ENCODE measurements around the gene ARL6IP4.

DNA sequence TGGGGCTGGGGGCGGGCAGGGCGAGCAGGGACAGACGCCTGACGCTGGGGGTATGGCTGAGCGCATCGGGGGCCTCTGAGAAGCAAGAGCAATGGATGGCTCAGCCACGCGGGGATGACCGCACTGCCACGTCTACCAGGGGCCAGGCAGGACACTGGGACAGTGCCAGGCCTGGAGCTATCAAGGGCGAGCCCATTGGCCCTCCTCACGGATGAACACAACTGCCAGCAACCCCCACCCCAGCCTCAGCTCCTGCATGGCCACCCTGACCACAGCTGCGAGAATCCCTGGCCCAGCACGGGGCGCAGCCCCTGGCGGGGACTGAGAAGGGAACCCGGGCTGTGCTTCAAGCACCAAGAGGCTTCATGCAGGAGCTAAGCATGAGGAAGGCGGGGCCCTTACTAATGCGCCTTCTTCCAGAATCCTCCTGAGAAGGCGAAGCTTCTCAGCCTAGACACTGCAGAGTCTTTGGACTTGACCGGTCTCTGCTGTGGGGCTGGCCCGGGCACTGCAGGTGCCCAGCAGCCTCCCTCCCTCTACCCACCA is 9.5 kb downstream of the ARL6IP4 start:
- TF ChIP-seq, protein P1, sequence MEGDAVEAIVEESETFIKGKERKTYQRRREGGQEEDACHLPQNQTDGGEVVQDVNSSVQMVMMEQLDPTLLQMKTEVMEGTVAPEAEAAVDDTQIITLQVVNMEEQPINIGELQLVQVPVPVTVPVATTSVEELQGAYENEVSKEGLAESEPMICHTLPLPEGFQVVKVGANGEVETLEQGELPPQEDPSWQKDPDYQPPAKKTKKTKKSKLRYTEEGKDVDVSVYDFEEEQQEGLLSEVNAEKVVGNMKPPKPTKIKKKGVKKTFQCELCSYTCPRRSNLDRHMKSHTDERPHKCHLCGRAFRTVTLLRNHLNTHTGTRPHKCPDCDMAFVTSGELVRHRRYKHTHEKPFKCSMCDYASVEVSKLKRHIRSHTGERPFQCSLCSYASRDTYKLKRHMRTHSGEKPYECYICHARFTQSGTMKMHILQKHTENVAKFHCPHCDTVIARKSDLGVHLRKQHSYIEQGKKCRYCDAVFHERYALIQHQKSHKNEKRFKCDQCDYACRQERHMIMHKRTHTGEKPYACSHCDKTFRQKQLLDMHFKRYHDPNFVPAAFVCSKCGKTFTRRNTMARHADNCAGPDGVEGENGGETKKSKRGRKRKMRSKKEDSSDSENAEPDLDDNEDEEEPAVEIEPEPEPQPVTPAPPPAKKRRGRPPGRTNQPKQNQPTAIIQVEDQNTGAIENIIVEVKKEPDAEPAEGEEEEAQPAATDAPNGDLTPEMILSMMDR (IDR thresholded peaks at IDR 0.05): no peak
- TF ChIP-seq, protein P2, sequence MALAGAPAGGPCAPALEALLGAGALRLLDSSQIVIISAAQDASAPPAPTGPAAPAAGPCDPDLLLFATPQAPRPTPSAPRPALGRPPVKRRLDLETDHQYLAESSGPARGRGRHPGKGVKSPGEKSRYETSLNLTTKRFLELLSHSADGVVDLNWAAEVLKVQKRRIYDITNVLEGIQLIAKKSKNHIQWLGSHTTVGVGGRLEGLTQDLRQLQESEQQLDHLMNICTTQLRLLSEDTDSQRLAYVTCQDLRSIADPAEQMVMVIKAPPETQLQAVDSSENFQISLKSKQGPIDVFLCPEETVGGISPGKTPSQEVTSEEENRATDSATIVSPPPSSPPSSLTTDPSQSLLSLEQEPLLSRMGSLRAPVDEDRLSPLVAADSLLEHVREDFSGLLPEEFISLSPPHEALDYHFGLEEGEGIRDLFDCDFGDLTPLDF (CRISPR knock-in tag; IDR thresholded peaks at IDR 0.05): no peak
- TF ChIP-seq OVOL2 (CRISPR knock-in tag; IDR thresholded peaks at IDR 0.05; ENCODE audit: borderline replicate concordance) (no peak), ELF4 (CRISPR knock-in tag; IDR thresholded peaks at IDR 0.05; ENCODE audit: low read depth) (no peak), NFE2L1 (CRISPR knock-in tag; IDR thresholded peaks at IDR 0.05) (no peak), HMGA2 (CRISPR knock-in tag; IDR thresholded peaks at IDR 0.05) (no peak), EMX1 (CRISPR knock-in tag; IDR thresholded peaks at IDR 0.05) (no peak), ETV6 (CRISPR knock-in tag; IDR thresholded peaks at IDR 0.05) (no peak), MXD4 (CRISPR knock-in tag; IDR thresholded peaks at IDR 0.05; ENCODE audit: borderline replicate concordance) (no peak)
- TF ChIP-seq, protein P3, sequence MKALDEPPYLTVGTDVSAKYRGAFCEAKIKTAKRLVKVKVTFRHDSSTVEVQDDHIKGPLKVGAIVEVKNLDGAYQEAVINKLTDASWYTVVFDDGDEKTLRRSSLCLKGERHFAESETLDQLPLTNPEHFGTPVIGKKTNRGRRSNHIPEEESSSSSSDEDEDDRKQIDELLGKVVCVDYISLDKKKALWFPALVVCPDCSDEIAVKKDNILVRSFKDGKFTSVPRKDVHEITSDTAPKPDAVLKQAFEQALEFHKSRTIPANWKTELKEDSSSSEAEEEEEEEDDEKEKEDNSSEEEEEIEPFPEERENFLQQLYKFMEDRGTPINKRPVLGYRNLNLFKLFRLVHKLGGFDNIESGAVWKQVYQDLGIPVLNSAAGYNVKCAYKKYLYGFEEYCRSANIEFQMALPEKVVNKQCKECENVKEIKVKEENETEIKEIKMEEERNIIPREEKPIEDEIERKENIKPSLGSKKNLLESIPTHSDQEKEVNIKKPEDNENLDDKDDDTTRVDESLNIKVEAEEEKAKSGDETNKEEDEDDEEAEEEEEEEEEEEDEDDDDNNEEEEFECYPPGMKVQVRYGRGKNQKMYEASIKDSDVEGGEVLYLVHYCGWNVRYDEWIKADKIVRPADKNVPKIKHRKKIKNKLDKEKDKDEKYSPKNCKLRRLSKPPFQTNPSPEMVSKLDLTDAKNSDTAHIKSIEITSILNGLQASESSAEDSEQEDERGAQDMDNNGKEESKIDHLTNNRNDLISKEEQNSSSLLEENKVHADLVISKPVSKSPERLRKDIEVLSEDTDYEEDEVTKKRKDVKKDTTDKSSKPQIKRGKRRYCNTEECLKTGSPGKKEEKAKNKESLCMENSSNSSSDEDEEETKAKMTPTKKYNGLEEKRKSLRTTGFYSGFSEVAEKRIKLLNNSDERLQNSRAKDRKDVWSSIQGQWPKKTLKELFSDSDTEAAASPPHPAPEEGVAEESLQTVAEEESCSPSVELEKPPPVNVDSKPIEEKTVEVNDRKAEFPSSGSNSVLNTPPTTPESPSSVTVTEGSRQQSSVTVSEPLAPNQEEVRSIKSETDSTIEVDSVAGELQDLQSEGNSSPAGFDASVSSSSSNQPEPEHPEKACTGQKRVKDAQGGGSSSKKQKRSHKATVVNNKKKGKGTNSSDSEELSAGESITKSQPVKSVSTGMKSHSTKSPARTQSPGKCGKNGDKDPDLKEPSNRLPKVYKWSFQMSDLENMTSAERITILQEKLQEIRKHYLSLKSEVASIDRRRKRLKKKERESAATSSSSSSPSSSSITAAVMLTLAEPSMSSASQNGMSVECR (CRISPR knock-in tag; IDR thresholded peaks at IDR 0.05; ENCODE audit: borderline replicate concordance): no peak
- TF ChIP-seq, protein P4, sequence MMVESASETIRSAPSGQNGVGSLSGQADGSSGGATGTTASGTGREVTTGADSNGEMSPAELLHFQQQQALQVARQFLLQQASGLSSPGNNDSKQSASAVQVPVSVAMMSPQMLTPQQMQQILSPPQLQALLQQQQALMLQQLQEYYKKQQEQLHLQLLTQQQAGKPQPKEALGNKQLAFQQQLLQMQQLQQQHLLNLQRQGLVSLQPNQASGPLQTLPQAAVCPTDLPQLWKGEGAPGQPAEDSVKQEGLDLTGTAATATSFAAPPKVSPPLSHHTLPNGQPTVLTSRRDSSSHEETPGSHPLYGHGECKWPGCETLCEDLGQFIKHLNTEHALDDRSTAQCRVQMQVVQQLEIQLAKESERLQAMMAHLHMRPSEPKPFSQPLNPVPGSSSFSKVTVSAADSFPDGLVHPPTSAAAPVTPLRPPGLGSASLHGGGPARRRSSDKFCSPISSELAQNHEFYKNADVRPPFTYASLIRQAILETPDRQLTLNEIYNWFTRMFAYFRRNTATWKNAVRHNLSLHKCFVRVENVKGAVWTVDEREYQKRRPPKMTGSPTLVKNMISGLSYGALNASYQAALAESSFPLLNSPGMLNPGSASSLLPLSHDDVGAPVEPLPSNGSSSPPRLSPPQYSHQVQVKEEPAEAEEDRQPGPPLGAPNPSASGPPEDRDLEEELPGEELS (CRISPR knock-in tag; IDR thresholded peaks at IDR 0.05): no peak
- TF ChIP-seq, protein P5, sequence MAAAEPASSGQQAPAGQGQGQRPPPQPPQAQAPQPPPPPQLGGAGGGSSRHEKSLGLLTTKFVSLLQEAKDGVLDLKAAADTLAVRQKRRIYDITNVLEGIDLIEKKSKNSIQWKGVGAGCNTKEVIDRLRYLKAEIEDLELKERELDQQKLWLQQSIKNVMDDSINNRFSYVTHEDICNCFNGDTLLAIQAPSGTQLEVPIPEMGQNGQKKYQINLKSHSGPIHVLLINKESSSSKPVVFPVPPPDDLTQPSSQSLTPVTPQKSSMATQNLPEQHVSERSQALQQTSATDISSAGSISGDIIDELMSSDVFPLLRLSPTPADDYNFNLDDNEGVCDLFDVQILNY (CRISPR knock-in tag; IDR thresholded peaks at IDR 0.05): no peak
- TF ChIP-seq, protein P6, sequence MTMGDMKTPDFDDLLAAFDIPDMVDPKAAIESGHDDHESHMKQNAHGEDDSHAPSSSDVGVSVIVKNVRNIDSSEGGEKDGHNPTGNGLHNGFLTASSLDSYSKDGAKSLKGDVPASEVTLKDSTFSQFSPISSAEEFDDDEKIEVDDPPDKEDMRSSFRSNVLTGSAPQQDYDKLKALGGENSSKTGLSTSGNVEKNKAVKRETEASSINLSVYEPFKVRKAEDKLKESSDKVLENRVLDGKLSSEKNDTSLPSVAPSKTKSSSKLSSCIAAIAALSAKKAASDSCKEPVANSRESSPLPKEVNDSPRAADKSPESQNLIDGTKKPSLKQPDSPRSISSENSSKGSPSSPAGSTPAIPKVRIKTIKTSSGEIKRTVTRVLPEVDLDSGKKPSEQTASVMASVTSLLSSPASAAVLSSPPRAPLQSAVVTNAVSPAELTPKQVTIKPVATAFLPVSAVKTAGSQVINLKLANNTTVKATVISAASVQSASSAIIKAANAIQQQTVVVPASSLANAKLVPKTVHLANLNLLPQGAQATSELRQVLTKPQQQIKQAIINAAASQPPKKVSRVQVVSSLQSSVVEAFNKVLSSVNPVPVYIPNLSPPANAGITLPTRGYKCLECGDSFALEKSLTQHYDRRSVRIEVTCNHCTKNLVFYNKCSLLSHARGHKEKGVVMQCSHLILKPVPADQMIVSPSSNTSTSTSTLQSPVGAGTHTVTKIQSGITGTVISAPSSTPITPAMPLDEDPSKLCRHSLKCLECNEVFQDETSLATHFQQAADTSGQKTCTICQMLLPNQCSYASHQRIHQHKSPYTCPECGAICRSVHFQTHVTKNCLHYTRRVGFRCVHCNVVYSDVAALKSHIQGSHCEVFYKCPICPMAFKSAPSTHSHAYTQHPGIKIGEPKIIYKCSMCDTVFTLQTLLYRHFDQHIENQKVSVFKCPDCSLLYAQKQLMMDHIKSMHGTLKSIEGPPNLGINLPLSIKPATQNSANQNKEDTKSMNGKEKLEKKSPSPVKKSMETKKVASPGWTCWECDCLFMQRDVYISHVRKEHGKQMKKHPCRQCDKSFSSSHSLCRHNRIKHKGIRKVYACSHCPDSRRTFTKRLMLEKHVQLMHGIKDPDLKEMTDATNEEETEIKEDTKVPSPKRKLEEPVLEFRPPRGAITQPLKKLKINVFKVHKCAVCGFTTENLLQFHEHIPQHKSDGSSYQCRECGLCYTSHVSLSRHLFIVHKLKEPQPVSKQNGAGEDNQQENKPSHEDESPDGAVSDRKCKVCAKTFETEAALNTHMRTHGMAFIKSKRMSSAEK (CRISPR knock-in tag; IDR thresholded peaks at IDR 0.05; ENCODE audit: borderline replicate concordance): no peak
- TF ChIP-seq, protein P7, sequence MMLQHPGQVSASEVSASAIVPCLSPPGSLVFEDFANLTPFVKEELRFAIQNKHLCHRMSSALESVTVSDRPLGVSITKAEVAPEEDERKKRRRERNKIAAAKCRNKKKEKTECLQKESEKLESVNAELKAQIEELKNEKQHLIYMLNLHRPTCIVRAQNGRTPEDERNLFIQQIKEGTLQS (CRISPR knock-in tag; conservative IDR thresholded peaks at IDR 0.05): no peak

Measured in WTC11 (cell line).